Measurements from ENCODE around the gene FHOD3.

DNA sequence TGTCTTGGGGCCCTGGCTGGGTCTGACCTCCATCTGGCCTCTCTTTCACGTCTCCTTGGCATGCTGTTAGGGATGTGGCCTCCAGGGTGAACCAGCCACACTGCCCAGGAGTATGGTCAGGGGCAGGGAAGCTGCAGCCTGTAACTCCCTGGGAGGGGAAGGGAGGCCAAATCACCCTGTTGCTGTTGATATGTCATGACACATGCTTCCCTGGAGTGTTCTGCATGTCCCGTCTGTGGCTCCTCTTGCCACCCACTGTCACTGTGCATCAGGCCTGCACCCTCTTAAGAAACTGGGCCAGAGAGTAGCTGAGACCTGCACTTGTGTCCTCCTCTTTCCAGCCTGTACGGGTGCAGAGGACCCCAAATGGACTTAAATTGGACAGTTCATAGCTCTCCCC lies 221.3 kb downstream of the FHOD3 start:
- TF ChIP-seq, protein P1, sequence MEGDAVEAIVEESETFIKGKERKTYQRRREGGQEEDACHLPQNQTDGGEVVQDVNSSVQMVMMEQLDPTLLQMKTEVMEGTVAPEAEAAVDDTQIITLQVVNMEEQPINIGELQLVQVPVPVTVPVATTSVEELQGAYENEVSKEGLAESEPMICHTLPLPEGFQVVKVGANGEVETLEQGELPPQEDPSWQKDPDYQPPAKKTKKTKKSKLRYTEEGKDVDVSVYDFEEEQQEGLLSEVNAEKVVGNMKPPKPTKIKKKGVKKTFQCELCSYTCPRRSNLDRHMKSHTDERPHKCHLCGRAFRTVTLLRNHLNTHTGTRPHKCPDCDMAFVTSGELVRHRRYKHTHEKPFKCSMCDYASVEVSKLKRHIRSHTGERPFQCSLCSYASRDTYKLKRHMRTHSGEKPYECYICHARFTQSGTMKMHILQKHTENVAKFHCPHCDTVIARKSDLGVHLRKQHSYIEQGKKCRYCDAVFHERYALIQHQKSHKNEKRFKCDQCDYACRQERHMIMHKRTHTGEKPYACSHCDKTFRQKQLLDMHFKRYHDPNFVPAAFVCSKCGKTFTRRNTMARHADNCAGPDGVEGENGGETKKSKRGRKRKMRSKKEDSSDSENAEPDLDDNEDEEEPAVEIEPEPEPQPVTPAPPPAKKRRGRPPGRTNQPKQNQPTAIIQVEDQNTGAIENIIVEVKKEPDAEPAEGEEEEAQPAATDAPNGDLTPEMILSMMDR (IDR thresholded peaks at IDR 0.05) = no peak
- no peak for TF ChIP-seq POLR2A (IDR thresholded peaks at IDR 0.05)
